SK-N-SH (cell line): ENCODE measurements around the gene FAAP20. TPM values are rescaled to one million over a fixed set of nuclear protein-coding genes. Genes with fewer than 3 reads are reported as not detected.

Experiments used
- CTCF ChIA-PET: fragments of 300-600, 350-600 bp; formaldehyde crosslinking; extraction: SDS; loops from one replicate; lab custom pipeline; 2021; lab: Yijun Ruan, JAX
- POLR2A ChIA-PET: fragments of 350-600 bp; sonication (Branson Sonifier 250); formaldehyde crosslinking; extraction: SDS; loops from one replicate; lab custom pipeline; 2020; ENCODE audit warnings: antibody characterized with exemption, inconsistent platforms; lab: Yijun Ruan, JAX
- DNase-seq: peaks from one replicate; pipeline ENCODE4 v3.0.0; 2012
- H2AFZ ChIP-seq: fragments of 200-600 bp; sonication (generic); 2 replicates; pipeline ENCODE4 v1.8.1; 2016; ENCODE audit warnings: antibody characterized with exemption, mild to moderate bottlenecking, low read depth
- H3F3A ChIP-seq: fragments of 200-600 bp; sonication (generic); replicated peaks from 2 replicates; pipeline ENCODE3; 2016; ENCODE audit warnings: antibody characterized with exemption, mild to moderate bottlenecking; ENCODE audit not compliant: insufficient read depth
- H3K27ac ChIP-seq, 2 experiments: fragments of 200-500 bp in 1 of 2; fragments of 200-600 bp in 1 of 2; sonication (Bioruptor generic) in 1 of 2; sonication (generic), shearing (Covaris generic) in 1 of 2; 2 replicates each; pipeline versions ENCODE4 v1.5.1 to v1.6.1; 2014 to 2016; ENCODE audit warnings: low read depth in 2 of 2, inconsistent platforms in 1 of 2, low read length in 1 of 2, mild to moderate bottlenecking in 1 of 2, mixed read lengths in 1 of 2
- H3K27me3 ChIP-seq: fragments of 200-600 bp; sonication (generic), shearing (Covaris generic); 2 replicates; pipeline ENCODE4 v1.6.1; 2016; ENCODE audit warnings: mixed run types; ENCODE audit not compliant: insufficient read depth
- H3K36me3 ChIP-seq, 2 experiments: fragments of 200-500 bp in 1 of 2; fragments of 200-600 bp in 1 of 2; sonication (Bioruptor generic) in 1 of 2; sonication (generic) in 1 of 2; replicated peaks in 1 of 2; 2 replicates each; pipeline versions ENCODE3 to v1.5.1; 2014 to 2016; ENCODE audit warnings: low read length in 1 of 2, mild to moderate bottlenecking in 1 of 2; ENCODE audit not compliant: insufficient read depth in 2 of 2, control insufficient read depth in 1 of 2
- H3K4me1 ChIP-seq, 2 experiments: fragments of 200-500 bp in 1 of 2; fragments of 200-600 bp in 1 of 2; sonication (Bioruptor generic) in 1 of 2; sonication (generic), shearing (Covaris generic) in 1 of 2; 2 replicates each; pipeline versions ENCODE4 v1.5.1 to v1.6.1; 2014 to 2016; ENCODE audit warnings: low read depth in 1 of 2, low read length in 1 of 2, mixed run types in 1 of 2; ENCODE audit not compliant: insufficient read depth in 2 of 2, control insufficient read depth in 1 of 2
- H3K4me2 ChIP-seq: fragments of 200-600 bp; sonication (generic), shearing (Covaris generic); 2 replicates; pipeline ENCODE4 v1.6.1; 2017; ENCODE audit warnings: mixed run types
- H3K4me3 ChIP-seq, 2 experiments: fragments of 200-500 bp in 1 of 2; fragments of 200-600 bp in 1 of 2; sonication (Bioruptor generic) in 1 of 2; sonication (generic), shearing (Covaris generic) in 1 of 2; 2 replicates each; pipeline versions ENCODE4 v1.5.1 to v1.8.1; 2014 to 2016; ENCODE audit warnings: low read depth in 2 of 2, inconsistent platforms in 1 of 2, low read length in 1 of 2, mild to moderate bottlenecking in 1 of 2, mixed read lengths in 1 of 2, moderate library complexity in 1 of 2
- H3K79me2 ChIP-seq: fragments of 200-600 bp; sonication (generic); 2 replicates; pipeline ENCODE4 v1.8.1; 2017; ENCODE audit warnings: mild to moderate bottlenecking; ENCODE audit not compliant: insufficient read depth
- H3K9ac ChIP-seq: fragments of 200-600 bp; sonication (generic); 2 replicates; pipeline ENCODE4 v1.6.1; 2017; ENCODE audit warnings: mixed run types
- H3K9me2 ChIP-seq: fragments of 200-600 bp; sonication (generic); 2 replicates; pipeline ENCODE4 v1.6.1; 2017; ENCODE audit warnings: mixed run types
- H3K9me3 ChIP-seq: fragments of 200-600 bp; sonication (generic); 2 replicates; pipeline ENCODE4 v1.6.1; 2017; ENCODE audit warnings: mixed run types, mild to moderate bottlenecking, moderate library complexity
- H4K20me1 ChIP-seq: fragments of 200-600 bp; sonication (generic); 2 replicates; pipeline ENCODE4 v1.6.1; 2017; ENCODE audit warnings: mild to moderate bottlenecking, mixed run types; ENCODE audit not compliant: insufficient read depth
- CHD2 ChIP-seq: fragments of 150-350 bp; IDR thresholded peaks from 2 replicates; pipeline ENCODE4 v1.6.1; 2018; ENCODE audit warnings: low read length; ENCODE audit not compliant: partially characterized antibody
- ELF1 ChIP-seq: IDR thresholded peaks from 2 replicates; pipeline ENCODE4 v1.4.0; 2012
- EP300 ChIP-seq, 2 experiments: IDR thresholded peaks; 2 replicates each; pipeline versions ENCODE4 v1.4.0 to v1.6.1; 2012; ENCODE audit warnings: borderline replicate concordance in 1 of 2, low read depth in 1 of 2, low read length in 1 of 2
- FOXM1 ChIP-seq: IDR thresholded peaks from 2 replicates; pipeline ENCODE4 v1.4.0; 2012; ENCODE audit warnings: low read depth, mild to moderate bottlenecking
- GATA2 ChIP-seq: sonication (generic); formaldehyde crosslinking; IDR thresholded peaks from 2 replicates; pipeline ENCODE4 v1.5.0; 2020; ENCODE audit warnings: mild to moderate bottlenecking, missing genetic modification reagents
- MAX ChIP-seq: IDR thresholded peaks from 2 replicates; pipeline ENCODE4 v1.4.0; 2012; ENCODE audit warnings: low read depth
- MXI1 ChIP-seq: IDR thresholded peaks from 2 replicates; pipeline ENCODE4 v1.6.1; 2012; ENCODE audit warnings: mild to moderate bottlenecking, low read depth, low read length, improper control_type of control experiment
- NFIC ChIP-seq: IDR thresholded peaks from 2 replicates; pipeline ENCODE4 v1.4.0; 2012; ENCODE audit warnings: borderline replicate concordance
- NRF1 ChIP-seq: IDR thresholded peaks from 2 replicates; pipeline ENCODE4 v1.6.1; 2012; ENCODE audit warnings: low read depth, mild to moderate bottlenecking, low read length
- POLR2AphosphoS5 ChIP-seq: IDR thresholded peaks from 2 replicates; pipeline ENCODE4 v1.6.1; 2012; ENCODE audit warnings: low read depth, low read length
- RAD21 ChIP-seq: IDR thresholded peaks from 2 replicates; pipeline ENCODE4 v1.6.1; 2012; ENCODE audit warnings: mild to moderate bottlenecking, low read length
- RCOR1 ChIP-seq: fragments of 150-350 bp; IDR thresholded peaks from 2 replicates; pipeline ENCODE4 v1.6.1; 2017; ENCODE audit warnings: antibody characterized with exemption, low read length
- REST ChIP-seq: IDR thresholded peaks from 2 replicates; pipeline ENCODE4 v1.6.1; 2012; ENCODE audit warnings: mild to moderate bottlenecking, low read depth, low read length, moderate library complexity
- RFX5 ChIP-seq: IDR thresholded peaks from 2 replicates; pipeline ENCODE4 v1.6.1; 2012; ENCODE audit warnings: mild to moderate bottlenecking, improper control_type of control experiment, low read length
- SIN3A ChIP-seq: IDR thresholded peaks from 2 replicates; pipeline ENCODE4 v1.6.1; 2012; ENCODE audit warnings: low read depth, mild to moderate bottlenecking, low read length, moderate library complexity, borderline replicate concordance
- SMC3 ChIP-seq: IDR thresholded peaks from 2 replicates; pipeline ENCODE4 v1.6.1; 2012; ENCODE audit warnings: low read depth, low read length, improper control_type of control experiment
- TEAD4 ChIP-seq: IDR thresholded peaks from 2 replicates; pipeline ENCODE4 v1.4.0; 2012; ENCODE audit warnings: mild to moderate bottlenecking, borderline replicate concordance; ENCODE audit not compliant: insufficient read depth
- USF1 ChIP-seq: IDR thresholded peaks from 2 replicates; pipeline ENCODE4 v1.4.0; 2012; ENCODE audit warnings: low read depth, borderline replicate concordance
- WGBS: methylation state at CpG from one replicate; pipeline ENCODE4 v1.1.6; 2017; ENCODE audit warnings: low lambda C conversion rate; 5-methylcytosine and 5-hydroxymethylcytosine counted together
- polyA plus RNA-seq, 3 experiments: library from polyadenylated mRNA; depleted of rRNA; stranded (reverse); fragments of >200 nt; gene quantifications; 2 replicates each; pipeline ENCODE4 v1.2.3, GENCODE V29; 2012
- TF ChIP-seq, protein P1 (sequence below): fragments of 150-350 bp; IDR thresholded peaks from 2 replicates; pipeline ENCODE4 v1.6.1; 2016; ENCODE audit warnings: mild to moderate bottlenecking, low read depth, low read length
- TF ChIP-seq, protein P2 (sequence below): fragments of 150-350 bp; IDR thresholded peaks from 2 replicates; pipeline ENCODE4 v1.6.1; 2017; ENCODE audit warnings: antibody characterized with exemption, low read length, low read depth, borderline replicate concordance

The FAAP20 gene
- polyA plus RNA-seq, 1 of the 3 experiments (the other 2 are of a cell fraction): 58.3 TPM

- Histone ChIP-seq H3K9me2 (no peaks in the 10 kb centered on the region), H3K27me3 (no peaks in the 10 kb centered on the region), H4K20me1 (peaks cover 95% of the 10 kb centered on the region), H3K4me3 (no peak overlapping the region), H3K27ac (no peak overlapping the region), H3K36me3 (no peaks in the 10 kb centered on the region), H2AFZ (no peak overlapping the region), H3K9ac (no peak overlapping the region), H3K4me1 (peaks cover 4 to 38% of the 10 kb centered on the region in 2 experiments; a peak in 1 of 4 replicates)
- no peak for DNase-seq
- CTCF ChIA-PET: no interaction called here
- 90% methylated on average over 6 of the region's 13 CpGs for WGBS
- TF ChIP-seq ELF1 (no peak), CHD2 (no peak), TEAD4 (no peak), NFIC (no peak), GATA2 (no peak), RCOR1 (no peak), MXI1 (no peak), SMC3 (no peak), RFX5 (no peak), FOXM1 (no peak), USF1 (no peak), MAX (no peak), SIN3A (no peak), POLR2AphosphoS5 (no peak), NRF1 (no peak), RAD21 (no peak), EP300 (IDR thresholded peaks at IDR 0.05; ENCODE audit: borderline replicate concordance in 1 of 2, low read depth in 1 of 2, low read length in 1 of 2) (no peak), REST (no peak)
- TF ChIP-seq, protein P1, sequence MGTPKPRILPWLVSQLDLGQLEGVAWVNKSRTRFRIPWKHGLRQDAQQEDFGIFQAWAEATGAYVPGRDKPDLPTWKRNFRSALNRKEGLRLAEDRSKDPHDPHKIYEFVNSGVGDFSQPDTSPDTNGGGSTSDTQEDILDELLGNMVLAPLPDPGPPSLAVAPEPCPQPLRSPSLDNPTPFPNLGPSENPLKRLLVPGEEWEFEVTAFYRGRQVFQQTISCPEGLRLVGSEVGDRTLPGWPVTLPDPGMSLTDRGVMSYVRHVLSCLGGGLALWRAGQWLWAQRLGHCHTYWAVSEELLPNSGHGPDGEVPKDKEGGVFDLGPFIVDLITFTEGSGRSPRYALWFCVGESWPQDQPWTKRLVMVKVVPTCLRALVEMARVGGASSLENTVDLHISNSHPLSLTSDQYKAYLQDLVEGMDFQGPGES: no peak
- TF ChIP-seq, protein P2, sequence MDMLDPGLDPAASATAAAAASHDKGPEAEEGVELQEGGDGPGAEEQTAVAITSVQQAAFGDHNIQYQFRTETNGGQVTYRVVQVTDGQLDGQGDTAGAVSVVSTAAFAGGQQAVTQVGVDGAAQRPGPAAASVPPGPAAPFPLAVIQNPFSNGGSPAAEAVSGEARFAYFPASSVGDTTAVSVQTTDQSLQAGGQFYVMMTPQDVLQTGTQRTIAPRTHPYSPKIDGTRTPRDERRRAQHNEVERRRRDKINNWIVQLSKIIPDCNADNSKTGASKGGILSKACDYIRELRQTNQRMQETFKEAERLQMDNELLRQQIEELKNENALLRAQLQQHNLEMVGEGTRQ: no peak
- TF ChIP-seq, all 33 proteins: peak for 0
- POLR2A ChIA-PET: interaction anchor here (0.7 to 1.2 kb wide), 3 partner anchors 11 to 19 kb away, joined by 3 to 4 read pairs (median 3); no protein-coding TSS in a partner anchor
- Histone ChIP-seq H3K4me2 (no peak overlapping the region), H3K9me3 (no peaks in the 10 kb centered on the region), H3K79me2 (peaks cover 100% of the 10 kb centered on the region), H3F3A (no peaks in the 10 kb centered on the region)
These were observed 47.2 kb upstream of the FAAP20 start for GRCh38 chr1:2241820-2242219.
